ENCODE results near the gene AFTPH. TPM values are rescaled to one million over a fixed set of nuclear protein-coding genes. Genes with fewer than 3 reads are reported as not detected.

AFTPH gene, protein sequence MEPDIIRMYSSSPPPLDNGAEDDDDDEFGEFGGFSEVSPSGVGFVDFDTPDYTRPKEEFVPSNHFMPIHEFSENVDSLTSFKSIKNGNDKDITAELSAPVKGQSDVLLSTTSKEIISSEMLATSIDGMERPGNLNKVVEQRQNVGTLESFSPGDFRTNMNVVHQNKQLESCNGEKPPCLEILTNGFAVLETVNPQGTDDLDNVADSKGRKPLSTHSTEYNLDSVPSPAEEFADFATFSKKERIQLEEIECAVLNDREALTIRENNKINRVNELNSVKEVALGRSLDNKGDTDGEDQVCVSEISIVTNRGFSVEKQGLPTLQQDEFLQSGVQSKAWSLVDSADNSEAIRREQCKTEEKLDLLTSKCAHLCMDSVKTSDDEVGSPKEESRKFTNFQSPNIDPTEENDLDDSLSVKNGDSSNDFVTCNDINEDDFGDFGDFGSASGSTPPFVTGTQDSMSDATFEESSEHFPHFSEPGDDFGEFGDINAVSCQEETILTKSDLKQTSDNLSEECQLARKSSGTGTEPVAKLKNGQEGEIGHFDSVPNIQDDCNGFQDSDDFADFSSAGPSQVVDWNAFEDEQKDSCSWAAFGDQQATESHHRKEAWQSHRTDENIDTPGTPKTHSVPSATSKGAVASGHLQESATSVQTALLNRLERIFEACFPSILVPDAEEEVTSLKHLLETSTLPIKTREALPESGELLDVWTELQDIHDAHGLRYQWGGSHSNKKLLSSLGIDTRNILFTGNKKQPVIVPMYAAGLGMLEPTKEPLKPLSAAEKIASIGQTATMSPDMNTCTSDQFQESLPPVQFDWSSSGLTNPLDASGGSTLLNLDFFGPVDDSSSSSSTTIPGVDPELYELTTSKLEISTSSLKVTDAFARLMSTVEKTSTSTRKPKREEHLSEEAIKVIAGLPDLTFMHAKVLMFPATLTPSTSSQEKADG
- total RNA-seq = 10 to 100 TPM; 49.1 to 64.3 (median 57.1) TPM

DNA sequence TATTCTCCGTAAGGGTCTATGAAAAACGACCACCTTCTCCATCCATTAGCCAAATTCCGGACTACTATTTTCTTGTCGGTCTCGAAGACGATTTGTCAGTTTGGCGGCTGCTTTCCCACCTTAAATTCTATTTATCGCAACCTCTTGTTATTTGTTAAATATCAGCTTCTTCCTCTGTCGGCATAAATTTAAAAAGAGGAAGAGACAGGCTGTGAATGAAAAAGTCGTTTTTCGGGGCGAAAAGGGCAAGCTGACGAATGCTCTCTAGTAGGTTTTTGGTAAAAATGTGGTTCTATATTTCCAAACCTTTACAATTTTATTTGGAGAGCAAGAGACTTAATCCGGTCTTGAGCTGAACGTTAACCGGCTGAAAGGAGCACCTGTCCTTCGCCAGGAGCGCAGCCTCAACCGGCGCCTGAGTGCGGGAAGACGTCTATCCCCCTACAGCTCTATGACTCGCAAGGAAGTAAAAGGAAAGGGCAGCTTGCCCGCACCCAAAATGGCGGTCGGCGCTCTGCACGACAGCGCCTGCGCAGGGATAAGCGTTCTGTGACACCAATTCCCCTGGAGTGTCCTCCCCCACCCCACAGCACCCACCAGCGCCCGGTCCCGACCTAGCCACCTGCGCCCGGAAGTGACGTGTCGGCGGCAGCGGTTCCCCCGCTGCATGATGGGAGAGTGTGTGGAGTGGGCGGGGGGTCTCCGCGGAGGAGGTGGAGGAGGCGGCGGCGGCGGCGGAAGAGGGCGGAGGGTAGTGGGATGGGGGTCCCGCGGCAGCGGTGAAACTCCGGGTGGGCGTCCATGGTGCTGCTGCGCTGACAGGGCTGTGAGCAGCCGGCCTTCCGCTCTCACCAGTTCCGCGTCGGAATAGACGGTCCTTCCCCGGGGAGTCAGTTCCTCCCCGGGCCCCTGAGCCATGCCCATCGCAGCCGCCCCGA, at the start of gene AFTPH:
TSS of gene AFTPH (plus strand) at position 663 of the 938 bp plus-strand sequence. CDS start 27,147 bp downstream, outside the sequence.
- Histone ChIP-seq H3K4me3 (peak within 1 kb of the TSS; percentile 80), H3K27me3 (no peaks in the 10 kb centered on the region), H3K36me3 (no peaks in the 10 kb centered on the region), H3K27ac (peak within 1 kb of the TSS; percentile 92), H3K9me3 (no peaks in the 10 kb centered on the region), H3K4me1 (peaks cover 35% of the 10 kb centered on the region)
- peak; percentile 98 to 99 for DNase-seq (ENCODE audit: low spot score in 2 of 2)
- TF ChIP-seq POLR2AphosphoS5 (IDR thresholded peaks at IDR 0.05) = peak; percentile 6 to 42 (median 33)
- TF ChIP-seq, protein P1, sequence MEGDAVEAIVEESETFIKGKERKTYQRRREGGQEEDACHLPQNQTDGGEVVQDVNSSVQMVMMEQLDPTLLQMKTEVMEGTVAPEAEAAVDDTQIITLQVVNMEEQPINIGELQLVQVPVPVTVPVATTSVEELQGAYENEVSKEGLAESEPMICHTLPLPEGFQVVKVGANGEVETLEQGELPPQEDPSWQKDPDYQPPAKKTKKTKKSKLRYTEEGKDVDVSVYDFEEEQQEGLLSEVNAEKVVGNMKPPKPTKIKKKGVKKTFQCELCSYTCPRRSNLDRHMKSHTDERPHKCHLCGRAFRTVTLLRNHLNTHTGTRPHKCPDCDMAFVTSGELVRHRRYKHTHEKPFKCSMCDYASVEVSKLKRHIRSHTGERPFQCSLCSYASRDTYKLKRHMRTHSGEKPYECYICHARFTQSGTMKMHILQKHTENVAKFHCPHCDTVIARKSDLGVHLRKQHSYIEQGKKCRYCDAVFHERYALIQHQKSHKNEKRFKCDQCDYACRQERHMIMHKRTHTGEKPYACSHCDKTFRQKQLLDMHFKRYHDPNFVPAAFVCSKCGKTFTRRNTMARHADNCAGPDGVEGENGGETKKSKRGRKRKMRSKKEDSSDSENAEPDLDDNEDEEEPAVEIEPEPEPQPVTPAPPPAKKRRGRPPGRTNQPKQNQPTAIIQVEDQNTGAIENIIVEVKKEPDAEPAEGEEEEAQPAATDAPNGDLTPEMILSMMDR (IDR thresholded peaks at IDR 0.05) = no peak
- peak; percentile 56 to 88 for TF ChIP-seq POLR2A (IDR thresholded peaks at IDR 0.05)
- WGBS = under 1% methylated on average over 54 of the region's 67 CpGs

DNA sequence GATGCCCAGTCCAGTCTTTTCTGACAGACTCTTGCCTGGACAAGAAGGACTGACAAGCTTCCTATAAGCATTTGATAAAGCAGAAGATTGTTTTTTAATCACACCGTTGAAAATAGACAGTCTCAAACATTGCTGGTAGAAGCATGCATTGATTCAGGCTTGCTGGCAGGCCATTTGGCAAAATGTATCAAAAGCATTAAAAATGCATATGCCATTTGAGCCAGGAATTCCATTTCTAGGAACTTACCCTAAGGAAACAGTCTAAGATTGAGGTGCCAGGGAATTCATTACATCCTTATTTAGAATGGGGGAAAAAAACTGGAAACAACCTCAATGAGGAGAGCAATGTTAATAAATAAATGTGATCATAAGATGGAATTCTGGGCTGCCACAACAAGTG, 49.5 kb upstream of the AFTPH start:
- no peak for TF ChIP-seq POLR2AphosphoS5 (IDR thresholded peaks at IDR 0.05)
- TF ChIP-seq, protein P1 (IDR thresholded peaks at IDR 0.05) = no peak
- no peak for TF ChIP-seq POLR2A (IDR thresholded peaks at IDR 0.05)
- no peak for TF ChIP-seq EP300 (IDR thresholded peaks at IDR 0.05)
- H3K9me3 ChIP-seq = no peaks in the 10 kb centered on the region
- no peaks in the 10 kb centered on the region for H3K27me3 ChIP-seq
- H3K4me1 ChIP-seq = peaks cover 5% of the 10 kb centered on the region
- DNase-seq (ENCODE audit: low spot score in 2 of 2) = no peak
- H3K27ac ChIP-seq = no peak overlapping the region
- no peaks in the 10 kb centered on the region for H3K36me3 ChIP-seq
- H3K4me3 ChIP-seq = no peak overlapping the region
- WGBS = 23% methylated on average over 1 of the region's 1 CpG

DNA sequence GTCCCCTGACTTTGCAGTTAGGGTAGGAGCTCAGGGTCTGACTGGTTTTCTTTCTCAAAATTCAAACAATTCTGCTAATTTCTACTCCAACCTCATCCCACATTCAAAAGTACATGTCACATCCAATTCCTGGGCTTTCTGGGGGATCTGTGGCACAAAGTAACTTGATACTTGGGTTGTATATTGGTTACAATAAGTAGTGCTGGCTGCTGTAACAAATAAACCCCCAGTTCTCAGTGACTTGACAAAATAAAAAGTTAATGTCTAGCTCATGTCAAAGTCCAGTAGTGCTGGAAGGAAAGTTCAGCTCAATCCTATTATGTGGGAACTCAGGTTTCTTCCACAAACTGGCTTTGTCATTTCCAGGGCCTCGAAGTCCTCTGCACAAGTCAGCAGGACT, 47.1 kb upstream of the AFTPH start:
- Histone ChIP-seq H3K4me3 (no peak overlapping the region), H3K4me1 (peaks cover 5% of the 10 kb centered on the region), H3K9me3 (no peaks in the 10 kb centered on the region), H3K27ac (no peak overlapping the region), H3K36me3 (no peaks in the 10 kb centered on the region), H3K27me3 (no peaks in the 10 kb centered on the region)
- 100% methylated on average over 1 of the region's 1 CpG for WGBS
- no peak for TF ChIP-seq POLR2A (IDR thresholded peaks at IDR 0.05)
- TF ChIP-seq POLR2AphosphoS5 (IDR thresholded peaks at IDR 0.05) = no peak
- DNase-seq (ENCODE audit: low spot score in 2 of 2) = no peak

DNA sequence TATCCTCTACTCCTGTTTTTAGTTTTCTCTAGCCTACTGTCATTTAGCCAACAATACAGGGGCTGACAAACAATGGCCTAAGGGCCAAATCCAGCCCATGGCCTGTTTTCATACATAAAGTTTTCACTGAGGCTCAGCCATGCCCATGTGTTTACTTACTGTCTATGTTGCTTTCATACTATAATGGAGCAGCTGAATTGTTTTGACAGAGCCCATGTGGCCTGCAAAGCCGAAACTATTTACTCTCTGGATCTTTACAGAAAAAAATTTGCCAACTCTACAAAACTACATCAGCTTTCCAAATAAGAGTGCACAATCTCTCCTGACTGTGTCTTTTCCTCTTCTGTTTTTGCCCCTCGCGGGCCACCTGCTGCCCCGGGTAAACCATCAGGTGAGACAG, 46.1 kb upstream of the AFTPH start:
- Histone ChIP-seq H3K27ac (no peak overlapping the region), H3K4me1 (peaks cover 10% of the 10 kb centered on the region), H3K36me3 (no peaks in the 10 kb centered on the region), H3K9me3 (no peaks in the 10 kb centered on the region), H3K27me3 (no peaks in the 10 kb centered on the region), H3K4me3 (no peak overlapping the region)
- no peak for TF ChIP-seq POLR2A (IDR thresholded peaks at IDR 0.05)
- WGBS = 94% methylated on average over 4 of the region's 4 CpGs
- DNase-seq (ENCODE audit: low spot score in 2 of 2) = no peak

DNA sequence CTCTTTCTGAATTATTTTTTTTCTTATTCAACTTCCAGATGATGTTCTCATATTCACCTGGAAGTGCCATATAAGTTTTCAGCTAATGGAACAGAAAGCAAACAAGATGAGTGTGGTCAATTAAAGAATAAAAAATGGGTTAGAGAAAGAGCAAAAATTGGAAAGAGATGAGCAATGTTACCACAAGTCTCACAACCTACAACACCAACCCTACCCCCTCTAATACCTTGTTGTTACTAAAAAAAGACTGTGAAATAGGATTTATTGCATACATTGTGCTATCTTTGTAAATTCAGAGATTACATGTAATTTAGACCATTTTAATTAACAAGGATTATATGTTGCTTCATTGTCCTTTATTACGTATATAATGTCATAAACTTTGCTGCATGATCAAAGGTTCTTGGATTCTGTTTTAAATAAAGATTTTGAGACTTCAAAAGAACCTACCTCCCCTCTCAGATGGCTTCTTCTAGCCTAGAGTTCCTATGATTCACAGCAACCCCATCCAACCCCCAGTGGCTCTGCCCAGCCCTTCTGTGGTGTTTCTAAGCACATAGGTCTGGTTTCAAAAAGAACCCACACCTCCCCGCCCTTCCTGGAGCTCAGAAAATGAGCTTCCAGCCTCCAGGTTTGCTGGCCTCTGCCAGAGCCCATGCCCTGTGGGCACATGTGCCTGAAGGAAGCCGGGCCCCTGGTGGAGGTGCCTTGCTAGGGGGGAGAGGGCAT, 45.5 kb upstream of the AFTPH start:
- H3K36me3 ChIP-seq = no peaks in the 10 kb centered on the region
- TF ChIP-seq POLR2A (IDR thresholded peaks at IDR 0.05) (no peak), POLR2AphosphoS5 (IDR thresholded peaks at IDR 0.05) (no peak), EP300 (IDR thresholded peaks at IDR 0.05) (no peak)
- TF ChIP-seq, protein P1 (IDR thresholded peaks at IDR 0.05) = no peak
- peaks cover 15% of the 10 kb centered on the region for H3K4me1 ChIP-seq
- H3K4me3 ChIP-seq = no peak overlapping the region
- no peaks in the 10 kb centered on the region for H3K27me3 ChIP-seq
- no peak for DNase-seq (ENCODE audit: low spot score in 2 of 2)
- H3K9me3 ChIP-seq = no peaks in the 10 kb centered on the region
- H3K27ac ChIP-seq = no peak overlapping the region
- WGBS = 97% methylated on average over 3 of the region's 3 CpGs
